GM21723 (cell line): Measurements from ENCODE around the gene C1QTNF9B.
A peak's percentile ranks its signal among the peaks of the same experiment; 100 is the strongest.
"Not testable (repeated sequence)": the region's sequence is repeated elsewhere in the genome, so short reads cannot be mapped to it uniquely, and the experiment has no call there.

Source experiments
- ATAC-seq: cut with Tn5 transposase; IDR thresholded peaks from one replicate; pipeline ENCODE4 v1.9.1; 2021; ENCODE audit warnings: mild to moderate bottlenecking, moderate library complexity; ENCODE audit not compliant: unreplicated experiment

C1QTNF9B gene

DNA sequence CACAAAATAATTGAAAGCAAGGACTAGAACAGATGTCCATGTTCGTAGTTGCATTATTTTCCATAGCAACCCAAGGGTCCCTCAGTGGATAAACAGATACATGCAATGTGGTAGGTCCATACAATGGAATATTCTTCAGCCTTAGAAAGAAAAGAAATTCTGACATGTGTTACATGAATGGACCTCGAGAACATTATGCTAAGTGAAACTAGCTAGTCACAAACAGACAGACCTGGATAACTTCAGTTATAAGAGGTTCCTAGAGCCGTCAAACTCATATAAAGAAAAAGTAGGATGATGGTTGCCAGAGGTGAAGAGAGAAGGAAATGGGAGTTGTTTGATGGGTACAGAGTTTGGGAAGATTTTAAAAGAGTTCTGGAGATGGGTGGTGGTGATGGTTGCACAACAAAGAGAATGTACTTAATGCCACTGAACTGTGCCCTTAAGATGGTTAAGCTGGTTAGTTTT lies at the start of gene C1QTNF9B:
C1QTNF9B (minus strand) TSS at position 51 of the 468 bp plus-strand sequence.
- not testable (repeated sequence) for ATAC-seq

DNA sequence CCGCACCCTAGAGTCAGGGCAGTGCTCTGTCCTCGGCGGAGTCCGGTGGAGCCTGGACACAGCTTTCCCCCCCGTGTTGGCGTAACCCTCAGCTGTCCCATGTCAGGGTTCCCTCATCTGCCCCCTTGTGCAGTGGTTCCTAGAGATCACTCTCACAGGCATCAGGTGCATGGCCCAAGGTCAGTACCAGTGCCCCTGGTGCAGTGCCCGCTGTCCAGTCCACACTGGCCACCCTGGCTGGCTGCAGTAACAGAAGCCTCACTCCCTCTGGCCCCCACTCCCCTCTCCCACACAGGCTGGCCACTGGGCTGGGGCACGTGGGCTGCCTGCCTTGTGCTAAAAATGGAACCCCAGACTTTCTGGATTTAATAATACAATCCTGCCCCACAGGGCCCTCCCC lies 49.6 kb upstream of the C1QTNF9B start:
- no peak for ATAC-seq

DNA sequence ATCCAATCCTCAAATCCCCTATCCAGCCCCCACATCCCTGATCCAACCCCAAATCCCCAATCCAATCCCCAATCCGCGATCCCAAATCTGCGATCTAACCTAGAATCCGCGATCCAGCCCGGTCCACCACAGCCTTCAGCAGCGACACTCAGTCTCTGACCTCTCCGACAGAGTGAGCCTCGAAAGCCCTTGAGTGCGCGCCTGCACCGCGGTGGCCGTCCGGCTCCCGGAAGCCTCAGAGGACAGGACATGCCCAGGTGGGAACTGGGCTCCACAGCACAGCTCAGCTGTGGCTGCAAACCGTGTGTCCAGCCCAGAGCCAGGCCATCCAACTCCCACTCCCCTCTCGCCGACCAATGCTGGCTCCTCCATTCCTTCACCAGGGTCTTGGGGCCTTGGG lies 48.8 kb upstream of the C1QTNF9B start:
- no peak for ATAC-seq

DNA sequence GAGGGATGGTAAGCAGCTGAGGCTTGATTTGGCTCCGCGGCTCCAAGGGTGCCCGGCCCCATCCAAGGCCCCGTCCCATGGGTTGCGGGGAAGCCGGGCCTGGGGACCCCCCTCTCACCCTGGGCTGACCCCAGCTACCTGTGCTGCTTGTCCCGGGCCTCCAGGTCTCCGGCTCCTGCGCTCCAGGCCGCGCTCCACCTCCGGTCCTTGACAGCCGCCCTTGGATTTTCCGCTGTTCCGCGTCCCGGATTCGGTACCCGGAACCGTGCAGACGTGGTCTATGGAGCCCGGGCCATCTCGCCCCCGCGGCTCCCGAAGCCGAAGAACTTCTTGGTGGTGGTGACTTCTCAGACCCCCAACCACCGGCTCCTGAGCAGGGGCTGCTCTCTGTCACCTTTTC lies 48.3 kb upstream of the C1QTNF9B start:
- ATAC-seq: no peak

DNA sequence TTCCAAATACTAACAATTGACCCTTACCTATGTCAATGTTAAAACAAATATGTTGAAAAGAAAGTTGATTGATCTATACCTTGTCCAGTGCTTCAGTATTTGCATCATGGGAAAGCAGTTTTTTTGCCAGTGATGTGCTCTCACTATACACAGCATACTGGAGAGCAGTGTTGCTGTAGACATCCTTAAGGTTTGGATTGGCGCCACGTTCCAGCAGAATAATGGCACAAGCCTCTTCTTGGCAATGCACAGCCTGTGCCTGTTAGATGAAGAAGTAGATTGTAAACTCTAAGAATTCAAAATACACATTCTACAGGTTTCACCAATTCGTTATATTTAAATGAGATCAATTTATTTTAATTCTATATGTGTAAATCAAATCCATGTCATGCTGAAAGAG lies 43.9 kb upstream of the C1QTNF9B start:
- no peak for ATAC-seq

DNA sequence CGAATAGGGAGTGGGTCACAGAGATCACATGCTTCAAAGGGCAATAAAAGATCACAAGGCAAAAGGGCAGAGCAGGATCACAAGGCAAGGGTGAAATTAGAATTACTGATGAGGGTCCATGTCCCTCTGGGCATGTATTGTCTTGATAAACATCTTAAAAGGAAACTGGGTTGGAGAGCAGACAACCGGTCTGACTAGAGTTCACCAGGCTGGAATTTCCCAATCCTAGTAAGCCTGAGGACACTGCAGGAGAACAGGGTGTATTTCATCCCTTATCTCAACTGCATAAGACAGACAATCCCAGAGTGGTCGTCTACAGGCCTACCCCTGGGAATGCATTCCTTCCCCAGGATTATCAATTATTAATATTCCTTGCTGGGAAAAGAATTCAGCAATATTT lies 42.4 kb upstream of the C1QTNF9B start:
- not testable (repeated sequence) for ATAC-seq

DNA sequence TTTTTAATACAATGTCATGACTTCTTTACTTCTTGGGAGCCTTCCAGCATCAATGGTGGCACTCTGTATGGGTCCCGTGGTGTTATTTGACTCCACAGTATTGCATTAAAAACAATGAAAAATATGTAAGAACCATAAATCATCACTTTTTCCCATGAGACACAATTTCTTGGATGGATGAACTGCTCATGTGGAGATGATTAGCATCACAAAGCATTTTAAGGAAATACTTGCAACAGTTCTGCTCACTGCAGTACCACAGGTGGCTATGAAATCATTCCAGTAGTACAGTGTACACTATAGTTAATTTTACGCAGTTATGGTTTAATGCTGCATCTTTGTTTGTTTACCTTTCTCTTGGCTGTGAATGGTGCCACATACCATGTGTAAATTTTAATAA lies 37.2 kb upstream of the C1QTNF9B start:
- ATAC-seq: no peak

DNA sequence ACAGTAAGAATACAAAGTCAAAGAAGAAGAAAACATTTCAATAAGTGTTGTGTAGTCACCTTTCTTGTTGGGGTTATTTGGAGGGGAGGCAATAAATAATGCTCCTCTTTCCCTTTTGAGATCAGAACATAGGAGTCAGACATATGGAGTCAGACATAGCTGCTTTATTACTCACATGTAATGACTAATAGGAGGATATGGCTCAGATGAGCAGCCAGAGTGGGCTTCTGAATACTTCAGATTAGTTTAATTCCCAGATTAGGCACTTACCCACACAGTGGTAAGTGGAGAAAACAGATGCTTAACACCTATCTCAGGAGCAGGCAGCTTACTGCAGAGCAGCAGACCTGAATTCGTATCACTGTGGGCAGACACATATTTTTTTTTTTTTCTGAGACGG lies 31.7 kb upstream of the C1QTNF9B start:
- no peak for ATAC-seq

DNA sequence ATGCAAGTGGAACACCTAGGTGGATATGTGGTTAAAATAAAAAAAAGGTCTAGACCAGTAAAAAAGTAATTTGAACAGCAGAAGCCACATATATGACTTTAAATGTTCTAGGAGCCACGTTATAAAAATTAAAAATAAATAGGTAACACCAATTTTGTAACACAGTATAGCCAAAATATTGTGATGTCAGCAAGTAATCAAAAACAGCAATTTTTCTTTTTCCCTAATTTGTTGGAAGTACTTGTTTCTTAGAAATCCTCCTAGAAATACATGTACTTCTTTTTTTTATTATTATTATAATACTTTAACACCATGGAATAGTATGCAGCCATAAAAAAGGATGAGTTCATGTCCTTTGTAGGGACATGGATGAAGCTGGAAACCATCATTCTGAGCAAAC lies 25.7 kb upstream of the C1QTNF9B start:
- ATAC-seq: no peak

DNA sequence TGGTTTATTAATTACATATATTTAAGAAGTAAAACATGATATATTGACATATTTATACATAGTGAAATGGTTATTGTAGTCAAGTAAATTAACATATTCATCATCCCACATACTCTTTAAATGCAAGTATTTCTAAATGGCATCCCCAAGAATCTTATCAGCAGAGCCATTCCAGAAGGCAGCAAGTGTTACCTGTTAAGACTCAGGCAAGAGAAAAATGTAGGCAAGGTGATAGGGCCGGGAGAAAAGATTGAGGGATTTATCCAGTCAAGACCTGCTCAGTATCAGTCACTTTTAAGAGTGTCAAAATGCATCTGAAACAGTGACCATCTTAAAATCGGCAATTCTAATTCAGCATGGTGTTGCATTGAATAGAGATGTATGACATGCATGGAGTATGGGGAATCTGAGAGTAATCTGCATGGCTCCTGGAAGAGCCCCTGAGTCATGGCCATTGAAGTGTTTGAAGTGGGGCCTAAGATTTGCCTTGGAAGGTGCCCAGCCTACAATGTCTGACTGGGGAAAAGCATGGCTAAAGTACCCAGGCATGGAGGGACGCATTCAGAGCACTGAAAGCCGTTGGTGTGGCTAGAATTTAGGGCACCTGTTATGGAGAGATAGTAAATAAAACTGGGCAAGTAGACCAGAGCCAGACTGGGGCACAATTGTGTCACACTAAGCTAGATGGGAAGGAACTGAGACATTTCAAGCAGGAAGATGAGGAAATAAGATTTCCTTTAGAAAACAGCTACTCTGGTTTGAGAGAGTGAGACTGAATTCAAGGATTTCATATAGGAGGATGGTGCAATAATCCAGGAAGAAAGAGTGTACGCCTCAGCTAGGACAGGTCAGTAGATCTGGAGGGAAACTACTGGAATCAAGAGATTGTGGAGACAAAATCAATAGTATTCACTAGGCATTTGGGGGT lies 25.0 kb upstream of the C1QTNF9B start:
- no peak for ATAC-seq

DNA sequence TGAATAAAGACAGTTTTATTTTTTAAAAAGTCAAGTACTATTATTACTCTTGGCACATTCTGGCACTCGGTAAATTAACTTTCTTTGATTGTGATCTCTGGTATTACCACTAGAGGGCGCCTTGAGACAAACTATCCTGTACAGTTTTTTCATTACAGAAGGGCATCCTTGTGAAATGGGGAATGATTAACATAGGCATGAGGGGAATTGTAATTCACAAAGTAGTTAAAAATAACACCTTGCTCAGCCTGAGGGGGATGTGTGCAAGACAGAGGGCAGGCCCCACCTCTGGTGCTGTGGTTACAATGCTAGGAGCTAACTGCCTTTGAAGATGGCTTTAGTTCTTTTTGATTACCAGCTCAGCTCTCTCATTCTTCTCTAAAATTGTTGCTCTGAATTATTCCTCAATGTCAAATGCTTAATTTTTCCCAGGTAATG lies 24.2 kb upstream of the C1QTNF9B start:
- ATAC-seq: no peak

DNA sequence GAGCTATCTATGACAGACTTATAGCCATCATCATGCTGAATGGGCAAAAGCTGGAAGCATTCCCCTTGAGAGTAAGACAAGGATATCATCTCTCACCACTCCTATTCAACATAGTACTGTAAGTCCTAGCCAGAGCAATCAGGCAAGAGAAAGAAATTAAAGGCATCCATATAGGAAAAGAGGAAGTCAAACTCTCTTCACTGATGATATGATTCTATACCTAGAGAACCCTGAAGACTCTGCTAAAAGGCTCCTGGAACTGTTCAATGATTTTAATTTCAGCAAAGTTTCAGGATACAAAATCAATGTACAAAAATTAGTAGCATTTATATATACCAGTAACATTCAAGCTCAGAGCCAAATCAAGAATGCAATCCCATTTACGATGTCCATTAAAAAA lies 21.7 kb upstream of the C1QTNF9B start:
- no peak for ATAC-seq

DNA sequence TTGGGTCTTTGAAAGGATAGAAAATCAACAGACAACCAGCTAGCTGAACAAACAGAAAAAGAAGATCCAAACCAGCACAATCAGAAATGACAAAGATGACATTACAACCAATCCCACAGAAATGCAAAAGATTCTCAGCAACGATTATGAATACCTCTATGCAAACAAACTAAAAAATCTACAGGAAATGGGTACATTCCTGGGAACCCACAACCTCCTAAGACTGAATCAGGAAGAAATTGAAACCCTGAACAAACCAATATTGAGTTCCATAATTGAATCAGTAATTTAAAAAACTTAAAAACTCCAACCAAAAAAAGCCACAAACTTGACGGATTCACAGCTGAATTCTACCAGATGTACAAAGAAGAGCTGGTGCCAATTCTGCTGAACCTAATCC lies 20.9 kb upstream of the C1QTNF9B start:
- no peak for ATAC-seq

DNA sequence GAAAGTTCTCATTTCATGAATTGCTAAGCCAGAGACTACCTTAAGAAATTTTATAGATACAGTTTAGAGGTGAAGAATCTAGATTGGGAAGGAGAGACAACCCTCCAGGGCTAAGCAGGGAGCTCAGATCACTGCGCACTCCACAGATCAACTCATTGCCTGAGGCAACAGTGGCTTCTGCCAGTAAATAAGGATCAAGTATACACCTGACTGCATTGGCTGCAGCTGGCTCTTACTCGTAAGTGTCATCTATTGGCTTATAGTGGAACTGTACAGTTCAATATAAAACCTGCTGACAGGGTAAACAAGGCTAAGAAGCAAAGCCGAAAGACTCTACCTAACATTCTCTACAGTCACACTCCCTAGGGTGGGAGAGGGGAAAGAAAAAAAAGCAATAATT lies 18.0 kb upstream of the C1QTNF9B start:
- no peak for ATAC-seq

DNA sequence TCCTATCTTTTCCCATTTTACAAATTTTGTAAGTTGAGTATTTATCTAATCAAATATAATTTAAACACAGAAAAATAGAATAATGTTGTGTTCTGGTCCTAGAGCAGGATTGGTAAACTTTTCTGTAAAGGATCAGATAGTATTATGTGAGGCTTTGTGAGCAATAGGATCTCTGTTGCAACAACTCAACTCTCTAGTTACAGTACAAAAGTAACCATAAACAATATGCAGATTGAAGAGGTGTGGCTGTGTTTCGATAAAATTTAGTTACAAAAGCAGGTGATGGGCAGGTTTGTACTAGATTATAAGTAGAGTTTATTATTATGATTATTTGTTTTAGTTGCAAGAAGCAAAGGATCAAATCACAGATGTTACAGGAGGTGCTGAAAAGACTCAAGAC lies 15.2 kb upstream of the C1QTNF9B start:
- ATAC-seq: no peak

DNA sequence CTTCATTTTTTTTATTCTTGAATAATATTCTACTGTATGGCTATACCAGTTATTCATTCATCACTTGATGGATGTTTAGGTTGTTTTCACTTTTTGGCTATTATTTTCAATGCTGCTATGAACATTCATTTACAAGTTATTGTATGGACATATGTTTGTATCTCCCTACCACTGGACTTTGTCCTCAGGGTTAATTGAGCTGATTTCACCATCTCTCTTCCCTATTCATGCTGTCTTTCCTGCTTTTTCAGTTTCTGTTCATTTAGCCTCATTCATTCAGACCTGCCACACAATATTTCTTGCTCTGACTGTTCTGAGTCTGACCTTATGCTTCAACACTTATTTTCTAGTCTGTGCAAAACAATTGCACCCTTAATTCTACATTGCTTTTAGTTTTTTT lies 12.3 kb upstream of the C1QTNF9B start:
- ATAC-seq: no peak

DNA sequence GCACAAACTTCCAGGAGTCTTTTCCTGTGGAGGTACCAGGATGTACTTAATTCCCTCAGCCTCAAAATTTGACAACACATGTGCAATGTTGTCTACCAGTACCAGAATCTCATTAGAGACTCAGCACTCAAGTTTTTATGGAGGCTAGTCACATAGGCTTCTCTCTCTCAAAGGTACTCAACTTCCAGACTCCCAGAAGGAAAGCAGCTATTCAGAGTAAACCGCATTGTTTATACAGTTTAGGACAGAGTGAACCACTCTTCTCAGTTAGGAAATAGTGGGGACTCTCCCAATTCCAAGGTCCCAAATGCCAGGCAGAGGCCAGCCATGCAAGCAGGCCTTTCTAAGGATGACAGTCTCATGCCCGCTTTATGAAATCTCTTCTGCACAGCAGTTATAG lies 8.5 kb upstream of the C1QTNF9B start:
- no peak for ATAC-seq

DNA sequence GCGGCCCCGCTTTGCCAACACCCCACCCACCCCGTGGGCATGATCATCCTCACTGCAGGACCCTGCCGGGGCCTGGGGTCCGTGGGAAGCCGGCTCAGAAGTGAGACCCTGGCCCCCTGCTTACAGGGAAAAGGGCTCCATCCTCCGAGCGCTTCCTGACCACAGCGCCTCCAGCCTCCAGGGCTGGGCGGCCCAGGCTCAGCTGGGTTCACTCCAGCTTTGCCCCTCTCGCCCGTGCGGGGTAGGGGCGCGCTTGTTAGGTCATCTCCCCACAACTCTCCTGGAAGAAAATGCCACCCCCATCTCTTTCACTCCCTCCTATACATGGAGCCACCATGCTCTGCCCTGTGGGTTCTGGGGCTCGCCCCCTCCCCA lies 6.6 kb upstream of the C1QTNF9B start:
- no peak for ATAC-seq

DNA sequence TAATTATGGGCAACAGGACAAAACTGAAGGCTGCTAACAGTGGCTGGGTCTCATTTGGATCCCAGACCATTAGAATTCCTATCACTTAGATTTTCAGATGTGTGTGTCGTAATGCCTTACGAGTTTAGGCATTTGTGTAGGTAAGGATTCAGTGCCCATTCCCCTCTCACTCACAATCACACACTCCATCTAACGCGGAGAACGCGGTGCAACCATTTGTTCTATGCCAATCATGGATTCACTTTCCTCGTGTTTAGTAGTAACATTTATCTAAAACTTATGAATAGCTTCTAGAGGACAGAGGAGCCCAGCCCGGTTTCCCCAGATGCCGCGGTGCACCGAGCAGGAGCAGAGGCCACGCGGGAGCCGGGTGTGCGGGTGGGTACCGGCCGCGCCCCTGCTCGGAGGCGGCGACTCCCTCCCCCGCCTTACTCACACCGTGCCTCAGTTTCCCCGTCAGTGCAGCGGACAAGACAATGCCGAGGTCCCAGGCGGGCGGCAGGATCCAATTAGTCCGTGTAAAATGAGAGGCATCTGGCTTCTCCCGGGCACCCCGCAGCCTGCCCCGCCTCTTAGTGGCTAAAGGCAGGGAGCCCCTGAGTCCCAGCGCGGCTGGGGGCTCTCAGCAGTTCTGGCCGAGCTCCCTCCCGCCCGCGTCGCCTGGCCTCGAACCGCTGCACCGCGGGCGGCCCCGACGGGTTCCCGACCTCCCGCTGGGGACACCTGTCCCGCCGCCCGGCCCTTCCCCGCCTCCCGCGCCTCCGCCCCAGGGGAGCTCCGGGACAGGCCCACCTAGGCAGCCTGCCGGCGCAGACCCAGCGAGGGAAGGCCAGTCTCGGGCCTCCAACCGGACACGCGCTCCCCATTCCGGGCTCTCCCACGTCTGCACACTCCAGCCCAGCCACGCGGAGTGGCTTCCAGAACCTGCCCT lies 5.9 kb upstream of the C1QTNF9B start:
- no peak for ATAC-seq

DNA sequence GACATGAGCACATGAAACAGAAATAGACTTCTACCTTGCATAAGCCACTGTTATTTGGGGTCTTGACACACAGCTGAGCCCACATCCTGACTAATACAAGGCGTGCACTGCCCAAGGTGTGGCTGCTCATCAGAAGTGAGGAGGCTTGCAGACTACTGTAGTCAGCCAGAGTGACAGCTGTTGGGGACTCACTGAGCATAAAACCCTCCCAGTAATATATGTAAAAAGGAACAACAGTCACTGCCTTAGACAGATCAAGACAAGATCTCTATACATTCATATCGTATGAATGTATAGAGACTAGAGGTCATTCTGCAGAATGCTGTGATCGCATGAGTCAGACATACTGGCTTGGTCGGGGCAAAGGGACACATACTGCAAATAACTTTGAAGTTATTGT lies 4.1 kb upstream of the C1QTNF9B start:
- ATAC-seq: no peak

DNA sequence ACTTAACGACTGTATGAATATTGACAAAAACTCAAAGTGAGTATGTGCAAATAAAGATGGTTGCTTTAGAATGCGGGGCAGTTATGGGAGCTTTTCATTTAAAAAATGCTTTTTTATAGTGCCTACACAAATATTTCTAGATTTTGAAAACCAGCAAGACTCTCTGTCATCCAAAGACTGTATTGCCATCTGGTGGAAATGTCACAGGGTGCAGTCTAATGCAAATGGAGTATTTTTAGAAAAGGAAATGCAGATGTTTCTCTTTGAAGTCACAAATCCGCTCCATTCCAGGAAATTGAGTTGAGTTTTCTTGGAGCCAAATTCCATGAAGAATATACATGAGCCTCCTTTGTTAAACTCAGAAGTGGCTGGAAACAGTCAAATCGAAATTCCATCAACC lies 2.3 kb upstream of the C1QTNF9B start:
- ATAC-seq: peak; percentile 56

DNA sequence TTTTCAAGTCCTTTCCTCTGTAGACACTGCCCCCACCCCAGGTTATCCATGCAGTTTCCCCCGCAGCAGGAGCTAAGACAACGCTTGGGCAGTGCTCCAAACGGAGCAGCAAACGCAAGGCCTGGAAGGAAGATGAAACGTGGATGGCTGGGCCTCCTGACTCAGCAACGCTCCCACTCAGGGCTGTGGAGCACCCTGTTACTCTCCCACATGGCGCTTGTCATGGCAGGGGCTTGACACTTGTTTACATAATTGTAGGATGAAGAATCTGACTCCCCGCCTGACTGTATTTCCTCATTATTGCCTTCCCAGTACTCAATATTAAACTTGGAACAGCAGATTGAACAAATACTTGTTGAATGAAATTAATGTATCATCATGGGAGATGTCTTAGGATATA lies 799 bp upstream of the C1QTNF9B start:
- no peak for ATAC-seq
